ENCODE data around the gene TSEN15. TPM values are rescaled to one million over a fixed set of nuclear protein-coding genes. Genes with fewer than 3 reads are reported as not detected.
A peak's percentile ranks its signal among the peaks of the same experiment; 100 is the strongest.

TSEN15 gene
- total RNA-seq, 1 experiment from 2014 or later: 71.4 TPM

GRCh38 chr1:184051138-184051484 lies 419 bp upstream of the TSEN15 start:
- no peaks in the 10 kb centered on the region for H3K27me3 ChIP-seq (replicated peaks; ENCODE audit: control insufficient read depth, insufficient read depth, low read length)
- peak overlapping the region; percentile 86 for H3K4me3 ChIP-seq (ENCODE audit: low read depth, low read length)
- Mint-ChIP-seq H3K4me1 (ENCODE audit: low read depth, unreplicated experiment) (peaks cover 27% of the 10 kb centered on the region), H3K4me3 (ENCODE audit: unreplicated experiment) (peak overlapping the region; percentile 88), H3K27ac (ENCODE audit: unreplicated experiment) (peak overlapping the region; percentile 100), H3K36me3 (ENCODE audit: insufficient read depth, unreplicated experiment) (peaks cover 31% of the 10 kb centered on the region), H3K27me3 (ENCODE audit: insufficient read depth, unreplicated experiment) (no peaks in the 10 kb centered on the region), H3K9me3 (ENCODE audit: unreplicated experiment) (no peaks in the 10 kb centered on the region)
- TF ChIP-seq CTCF (IDR thresholded peaks at IDR 0.05; ENCODE audit: insufficient read depth in 1 of 2, low read depth in 1 of 2, low read length in 1 of 2, severe bottlenecking in 1 of 2, unreplicated experiment in 1 of 2): no peak
- BruUV-seq (replicated peaks): TSS peak; percentile 89
- ChIA-PET CTCF (interaction anchor here (0.6 kb wide), 1 partner anchor 417 kb away, joined by 3 read pairs; no protein-coding TSS in a partner anchor), POLR2A (interaction anchor here (0.5 to 2.3 kb wide), 11 partner anchors 13 to 447 kb away, joined by 3 to 19 read pairs (median 6); no protein-coding TSS in a partner anchor)
- no peaks in the 10 kb centered on the region for H3K36me3 ChIP-seq (ENCODE audit: control insufficient read depth, insufficient read depth, low read length)
- no peaks in the 10 kb centered on the region for H3K9me3 ChIP-seq
- H3K4me1 ChIP-seq: peaks cover 14% of the 10 kb centered on the region
- intact Hi-C loops (cut with micrococcal nuclease; ENCODE audit: unreplicated experiment): loop anchor here (1.0 to 10.0 kb wide), 7 partner anchors 14 to 416 kb away; partner anchors contain the start of genes ARPC5 and COLGALT2
- DNase-seq: peak in 1 of 2 experiments; percentile 33

- Histone ChIP-seq H3K9me3 (no peaks in the 10 kb centered on the region), H3K4me1 (peaks cover 25% of the 10 kb centered on the region), H3K36me3 (ENCODE audit: control insufficient read depth, insufficient read depth, low read length) (no peaks in the 10 kb centered on the region), H3K4me3 (ENCODE audit: low read depth, low read length) (peak overlapping the region; percentile 86), H3K27me3 (replicated peaks; ENCODE audit: control insufficient read depth, insufficient read depth, low read length) (no peaks in the 10 kb centered on the region)
- Mint-ChIP-seq H3K4me3 (ENCODE audit: unreplicated experiment) (peak overlapping the region; percentile 88), H3K27me3 (ENCODE audit: insufficient read depth, unreplicated experiment) (no peaks in the 10 kb centered on the region), H3K36me3 (ENCODE audit: insufficient read depth, unreplicated experiment) (peaks cover 39% of the 10 kb centered on the region), H3K4me1 (ENCODE audit: low read depth, unreplicated experiment) (peaks cover 37% of the 10 kb centered on the region), H3K27ac (ENCODE audit: unreplicated experiment) (peak overlapping the region; percentile 100), H3K9me3 (ENCODE audit: unreplicated experiment) (no peaks in the 10 kb centered on the region)
- no peak for TF ChIP-seq CTCF (IDR thresholded peaks at IDR 0.05; ENCODE audit: insufficient read depth in 1 of 2, low read depth in 1 of 2, low read length in 1 of 2, severe bottlenecking in 1 of 2, unreplicated experiment in 1 of 2)
- intact Hi-C loops (cut with micrococcal nuclease; ENCODE audit: unreplicated experiment): loop anchor here (5.0 to 10.0 kb wide), 4 partner anchors 105 to 417 kb away; partner anchors contain the start of gene ARPC5
- ChIA-PET CTCF (no interaction called here), POLR2A (interaction anchor here (0.7 to 2.3 kb wide), 3 partner anchors 28 to 416 kb away, joined by 3 to 19 read pairs (median 3); no protein-coding TSS in a partner anchor)
- BruUV-seq (replicated peaks): no TSS peak
- DNase-seq: no peak
Measured at GRCh38 chr1:184052194-184052559, 647 bp downstream of the TSEN15 start.

GRCh38 chr1:184052750-184053149 lies 1.2 kb downstream of the TSEN15 start:
- Mint-ChIP-seq H3K27ac (ENCODE audit: unreplicated experiment) (no peak overlapping the region), H3K4me1 (ENCODE audit: low read depth, unreplicated experiment) (peaks cover 39% of the 10 kb centered on the region), H3K9me3 (ENCODE audit: unreplicated experiment) (no peaks in the 10 kb centered on the region), H3K36me3 (ENCODE audit: insufficient read depth, unreplicated experiment) (peaks cover 41% of the 10 kb centered on the region), H3K27me3 (ENCODE audit: insufficient read depth, unreplicated experiment) (no peaks in the 10 kb centered on the region), H3K4me3 (ENCODE audit: unreplicated experiment) (peak overlapping the region; percentile 88)
- H3K4me1 ChIP-seq: peaks cover 30% of the 10 kb centered on the region
- intact Hi-C loops (cut with micrococcal nuclease; ENCODE audit: unreplicated experiment): loop anchor here (5.0 to 10.0 kb wide), 4 partner anchors 105 to 418 kb away; partner anchors contain the start of gene ARPC5
- CTCF ChIA-PET: no interaction called here
- peak overlapping the region; percentile 86; the same call in 1 of the 2 replicates for H3K4me3 ChIP-seq (ENCODE audit: low read depth, low read length)
- no peaks in the 10 kb centered on the region for H3K36me3 ChIP-seq (ENCODE audit: control insufficient read depth, insufficient read depth, low read length)
- no peaks in the 10 kb centered on the region for H3K9me3 ChIP-seq
- BruUV-seq (replicated peaks): no TSS peak
- TF ChIP-seq CTCF (IDR thresholded peaks at IDR 0.05; ENCODE audit: insufficient read depth in 1 of 2, low read depth in 1 of 2, low read length in 1 of 2, severe bottlenecking in 1 of 2, unreplicated experiment in 1 of 2): no peak
- no peaks in the 10 kb centered on the region for H3K27me3 ChIP-seq (replicated peaks; ENCODE audit: control insufficient read depth, insufficient read depth, low read length)
- no peak for DNase-seq
- POLR2A ChIA-PET: interaction anchor here (0.7 kb wide), 1 partner anchor 29 kb away, joined by 3 read pairs; no protein-coding TSS in a partner anchor
